GM19468 (cell line): ENCODE data around the gene ASPG.

Experiments
- ATAC-seq: cut with Tn5 transposase; IDR thresholded peaks from one replicate; pipeline ENCODE4 v1.9.1; 2021; ENCODE audit warnings: mild to moderate bottlenecking, moderate library complexity, moderate number of reproducible peaks; ENCODE audit not compliant: unreplicated experiment; ENCODE audit errors: extremely low read depth

The ASPG gene

GRCh38 chr14:104091927-104092771 is 6.6 kb downstream of the ASPG start:
- no peak for ATAC-seq

- no peak for ATAC-seq
Observed at GRCh38 chr14:104092931-104093365, 7.4 kb downstream of the ASPG start.

DNA sequence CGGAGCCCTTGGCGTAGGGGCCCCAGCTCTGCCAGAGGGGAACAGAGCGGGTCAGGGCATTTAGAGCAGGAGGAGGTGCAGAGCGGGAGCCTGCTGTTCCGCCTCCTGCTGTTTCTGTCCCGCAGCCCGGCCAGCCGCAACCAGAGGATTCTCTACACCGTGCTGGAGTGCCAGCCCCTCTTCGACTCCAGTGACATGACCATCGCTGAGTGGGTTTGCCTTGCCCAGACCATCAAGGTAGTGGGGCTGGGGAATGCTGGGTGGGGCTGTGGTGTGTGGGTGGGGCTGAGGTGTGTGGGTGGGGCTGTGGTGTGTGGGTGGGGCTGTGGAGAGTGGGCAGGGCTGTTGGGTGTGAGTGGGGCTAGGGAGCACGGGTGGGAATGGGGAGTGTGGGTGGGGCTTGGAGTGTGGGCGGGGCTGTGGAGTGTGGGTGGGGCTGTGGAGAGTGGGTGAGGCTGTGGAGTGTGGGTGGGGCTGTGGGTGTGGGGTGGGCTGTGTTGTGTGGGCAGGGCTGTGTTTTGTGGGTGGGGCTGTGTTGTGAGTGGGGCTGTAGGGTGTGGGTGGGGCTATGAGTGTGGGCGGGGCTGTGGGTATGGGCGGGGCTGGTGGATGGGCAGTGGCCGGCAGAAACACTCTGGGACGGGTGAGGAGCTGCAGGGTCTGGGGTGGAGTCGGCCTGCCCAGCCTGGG is 8.0 kb downstream of the ASPG start:
- no peak for ATAC-seq

- ATAC-seq = no peak
Observed at GRCh38 chr14:104094056-104094708, 8.7 kb downstream of the ASPG start.

DNA sequence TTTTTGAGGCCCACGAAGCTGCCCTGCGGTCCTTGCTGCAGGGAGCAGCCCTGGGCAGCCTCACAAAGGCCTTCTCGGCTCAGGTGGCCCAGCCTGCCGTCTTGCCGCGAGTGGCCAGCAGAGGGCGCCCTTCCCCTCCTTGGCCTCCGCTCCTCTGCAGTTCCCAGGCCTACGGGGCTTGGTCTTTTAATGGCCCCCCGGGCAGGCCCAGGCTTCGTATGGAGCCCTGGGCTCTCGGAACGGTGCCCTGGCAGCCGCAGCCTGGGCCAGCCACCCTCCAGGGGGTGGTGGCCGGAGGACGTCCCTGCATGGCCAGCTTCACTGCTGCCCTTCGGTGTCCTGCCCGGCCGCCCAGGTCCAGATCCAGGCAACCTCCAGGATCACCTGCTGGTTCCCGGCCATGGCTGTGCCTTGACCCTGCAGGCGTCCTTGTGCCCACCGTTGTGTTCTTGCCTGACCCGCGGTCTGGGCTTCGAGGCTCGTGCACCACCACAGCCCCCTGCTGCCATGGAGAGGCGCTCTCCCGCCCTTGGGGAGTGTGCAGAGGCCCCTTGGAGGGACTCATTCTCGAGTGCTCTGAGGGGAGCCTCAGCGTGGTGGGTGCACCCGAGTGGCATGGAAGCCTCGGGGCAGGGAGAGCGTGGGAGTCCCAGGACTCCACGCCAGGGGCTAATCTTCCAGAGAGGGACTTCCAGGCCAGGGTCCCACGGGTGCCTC is 9.4 kb downstream of the ASPG start:
- no peak for ATAC-seq

DNA sequence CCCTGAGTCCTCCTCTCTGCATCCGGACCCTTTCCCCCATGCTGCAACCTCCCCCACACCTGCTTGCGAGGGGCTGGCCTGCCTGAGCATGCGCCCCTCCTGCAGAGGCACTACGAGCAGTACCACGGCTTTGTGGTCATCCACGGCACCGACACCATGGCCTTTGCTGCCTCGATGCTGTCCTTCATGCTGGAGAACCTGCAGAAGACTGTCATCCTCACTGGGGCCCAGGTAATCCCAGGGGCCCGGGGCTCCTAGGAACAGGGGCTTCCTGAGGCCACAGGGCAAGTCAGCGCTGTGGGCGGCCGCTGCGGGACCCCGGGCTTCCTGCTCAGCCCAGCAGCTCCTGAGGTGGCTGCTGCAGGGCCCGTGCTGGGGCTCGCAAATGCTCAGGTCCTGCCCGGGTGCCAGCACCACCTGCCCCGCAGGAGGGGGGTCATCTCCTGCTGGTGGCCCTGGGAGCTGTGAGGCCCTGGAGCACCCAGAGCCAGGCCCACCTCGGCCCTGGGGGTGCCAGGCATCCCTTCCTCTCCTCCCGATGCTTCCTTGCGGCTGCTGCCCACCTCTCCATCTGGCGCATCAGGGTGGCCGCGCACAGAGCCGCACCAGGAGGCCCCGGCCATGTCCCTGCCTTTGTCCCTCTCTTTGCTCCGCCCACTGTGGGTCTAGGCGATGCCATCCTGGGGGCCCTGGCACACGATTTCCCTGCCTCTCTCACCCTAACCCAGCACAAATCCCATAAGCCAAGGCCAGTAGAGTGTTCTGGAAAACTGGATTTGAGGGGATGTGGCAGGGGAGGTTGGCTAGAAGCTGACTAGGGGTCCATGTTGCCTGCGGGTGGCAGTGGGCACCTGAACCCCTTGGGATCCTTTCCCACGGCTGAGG is 10.2 kb downstream of the ASPG start:
- ATAC-seq = no peak

DNA sequence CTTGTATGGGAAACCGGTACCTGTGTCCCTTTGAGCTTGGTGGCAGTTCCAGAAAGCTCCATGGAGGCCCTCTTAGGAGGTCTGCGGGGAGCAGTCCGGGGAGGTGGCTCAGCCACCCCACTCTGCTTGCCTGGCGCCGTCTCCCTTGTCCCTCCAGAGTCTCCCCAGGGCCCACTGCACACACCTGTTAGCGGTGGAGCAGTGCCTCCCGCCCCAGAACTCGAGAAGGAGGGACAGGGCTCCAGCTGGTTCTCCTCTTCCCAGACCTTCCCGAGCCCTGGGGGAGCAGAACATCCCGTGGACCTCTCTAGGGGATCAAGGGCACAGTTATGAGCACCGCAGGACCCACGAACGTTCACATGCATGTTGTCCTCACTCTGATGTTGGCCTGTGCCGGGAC is 10.8 kb downstream of the ASPG start:
- ATAC-seq = no peak

DNA sequence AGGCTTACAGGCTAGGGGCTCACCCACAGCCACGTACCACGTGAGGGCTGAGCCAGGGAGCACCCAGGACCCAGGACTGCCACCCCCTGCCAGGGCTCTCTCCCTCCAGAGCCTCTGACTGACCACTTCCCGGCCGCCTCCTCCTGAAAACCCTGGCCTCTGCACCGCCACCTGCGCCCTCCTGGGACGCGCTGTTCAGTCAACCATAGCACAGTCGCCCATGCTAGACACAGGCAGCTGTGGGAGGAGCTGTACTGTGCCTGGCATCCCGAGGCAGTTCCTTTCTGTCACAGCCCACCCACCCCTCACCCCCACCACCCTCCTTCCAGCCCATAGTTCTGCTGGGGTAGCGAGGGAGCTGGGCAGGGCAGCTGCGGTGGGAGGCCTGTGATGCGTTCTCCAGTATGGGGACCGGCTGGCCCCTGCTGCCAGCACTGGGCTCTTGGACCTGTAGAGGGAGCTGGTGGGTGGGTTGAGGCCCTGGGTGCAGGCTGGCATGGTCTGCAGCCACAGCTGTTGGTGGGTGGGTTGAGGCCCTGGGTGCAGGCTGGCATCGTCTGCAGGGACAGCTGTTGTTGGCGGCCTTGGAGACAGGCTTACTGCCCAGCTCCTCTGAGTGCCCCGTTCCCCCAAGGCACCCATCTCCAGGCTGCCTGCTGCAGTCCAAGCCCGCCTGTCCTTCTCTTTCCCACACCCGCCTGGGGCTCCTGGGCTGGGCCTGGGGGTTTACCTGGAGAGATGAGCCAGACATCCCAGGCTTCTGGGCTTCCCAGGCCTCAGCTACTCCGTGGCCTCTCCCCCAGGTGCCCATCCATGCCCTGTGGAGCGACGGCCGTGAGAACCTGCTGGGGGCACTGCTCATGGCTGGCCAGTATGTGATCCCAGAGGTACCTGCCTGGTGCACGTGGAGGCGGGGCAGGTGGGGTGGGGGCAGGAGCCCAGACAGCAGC is 11.5 kb downstream of the ASPG start:
- no peak for ATAC-seq

DNA sequence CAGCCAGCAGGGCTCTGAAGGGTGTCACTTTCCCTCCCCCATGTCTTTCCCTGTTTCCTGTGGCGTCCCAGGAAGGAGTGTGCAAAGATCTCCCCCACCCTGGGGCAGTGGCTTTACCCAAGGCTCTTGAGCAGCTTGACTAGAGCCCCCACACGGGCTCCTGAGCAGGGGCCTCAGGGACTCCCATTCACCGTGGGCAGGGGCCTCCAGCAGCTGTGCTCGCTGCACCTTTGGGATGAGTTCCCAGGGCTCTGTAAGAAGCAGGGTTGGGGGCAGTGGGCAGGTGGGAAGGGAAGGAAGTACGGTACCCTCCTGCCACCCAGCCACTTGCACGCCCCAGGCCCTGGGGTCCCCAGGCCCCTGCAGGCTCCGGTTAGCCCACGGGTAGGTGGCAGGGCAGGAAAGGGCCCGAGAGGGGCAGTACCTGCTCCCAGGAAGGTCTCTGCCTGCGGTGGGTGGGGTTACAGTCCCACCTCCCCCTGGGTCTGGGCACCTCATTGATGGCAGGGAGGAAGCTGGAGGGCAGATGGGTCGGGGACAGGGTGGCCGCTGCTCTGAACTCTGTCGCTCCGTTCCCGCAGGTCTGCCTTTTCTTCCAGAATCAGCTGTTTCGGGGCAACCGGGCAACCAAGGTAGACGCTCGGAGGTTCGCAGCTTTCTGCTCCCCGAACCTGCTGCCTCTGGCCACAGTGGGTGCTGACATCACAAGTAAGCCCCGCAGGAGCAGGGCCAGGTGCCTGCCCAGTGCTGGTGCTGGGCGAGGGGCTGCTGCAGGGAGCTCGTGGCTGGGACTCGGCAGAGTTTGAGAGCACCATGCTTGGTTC is 13.0 kb downstream of the ASPG start:
- no peak for ATAC-seq

- no peak for ATAC-seq
Observed at GRCh38 chr14:104099096-104100041, 13.9 kb downstream of the ASPG start.

GRCh38 chr14:104100171-104101085 is 14.9 kb downstream of the ASPG start:
- ATAC-seq = no peak

- no peak for ATAC-seq
Observed at GRCh38 chr14:104101086-104101621, 15.7 kb downstream of the ASPG start.

- no peak for ATAC-seq
Observed at GRCh38 chr14:104101651-104102281, 16.3 kb downstream of the ASPG start.

- no peak for ATAC-seq
Observed at GRCh38 chr14:104102282-104102914, 16.9 kb downstream of the ASPG start.
